GM12875 (cell line): Measurements from ENCODE around the gene POP7.
"Not testable (repeated sequence)": the region's sequence is repeated elsewhere in the genome, so short reads cannot be mapped to it uniquely, and the experiment has no call there.

ENCODE experiments used
- H3K4me3 ChIP-seq: one replicate; pipeline ENCODE4 v1.5.1; 2011; ENCODE audit warnings: low read depth, low read length, control low read depth
- CTCF ChIP-seq: IDR thresholded peaks from 2 replicates; pipeline ENCODE4 v1.5.1; 2011; ENCODE audit warnings: low read depth, mild to moderate bottlenecking, control low read depth, inconsistent platforms, low read length, moderate library complexity, borderline replicate concordance; ENCODE audit not compliant: insufficient read depth

POP7 gene

GRCh38 chr7:100705753-100706671, at the start of gene POP7:
Gene POP7, plus strand, starts transcription at chr7:100706121. Its CDS starts 710 bp downstream, at chr7:100706831.
- TF ChIP-seq CTCF: no peak
- peak within 1 kb of the TSS; percentile 94 for H3K4me3 ChIP-seq

GRCh38 chr7:100662194-100662776, 43.6 kb upstream of the POP7 start:
- H3K4me3 ChIP-seq: not testable (repeated sequence)

GRCh38 chr7:100665168-100665726, 40.7 kb upstream of the POP7 start:
- TF ChIP-seq CTCF: no peak
- no peak overlapping the region for H3K4me3 ChIP-seq

- H3K4me3 ChIP-seq: no peak overlapping the region
- no peak for TF ChIP-seq CTCF
These were observed 38.4 kb upstream of the POP7 start for GRCh38 chr7:100667331-100668068.

GRCh38 chr7:100668069-100668449, 37.9 kb upstream of the POP7 start:
- no peak for TF ChIP-seq CTCF
- no peak overlapping the region for H3K4me3 ChIP-seq

- not testable (repeated sequence) for H3K4me3 ChIP-seq
These were observed 36.8 kb upstream of the POP7 start for GRCh38 chr7:100669106-100669505.

GRCh38 chr7:100670074-100670473, 35.8 kb upstream of the POP7 start:
- TF ChIP-seq CTCF: no peak

More at GRCh38 chr7:100670074-100670473, 35.8 kb upstream of the POP7 start:
- H3K4me3 ChIP-seq: no peak overlapping the region
